ENCODE results near the gene EXD1. TPM values are rescaled to one million over a fixed set of nuclear protein-coding genes. Genes with fewer than 3 reads are reported as not detected.

Gene EXD1
- total and polyA plus RNA-seq, 2 experiments from 2014 or later: not detected

GRCh38 chr15:41169086-41169485 is 61.5 kb downstream of the EXD1 start:
- H3K9me3 ChIP-seq (ENCODE audit: low read depth): no peaks in the 10 kb centered on the region
- TF ChIP-seq, protein P1, sequence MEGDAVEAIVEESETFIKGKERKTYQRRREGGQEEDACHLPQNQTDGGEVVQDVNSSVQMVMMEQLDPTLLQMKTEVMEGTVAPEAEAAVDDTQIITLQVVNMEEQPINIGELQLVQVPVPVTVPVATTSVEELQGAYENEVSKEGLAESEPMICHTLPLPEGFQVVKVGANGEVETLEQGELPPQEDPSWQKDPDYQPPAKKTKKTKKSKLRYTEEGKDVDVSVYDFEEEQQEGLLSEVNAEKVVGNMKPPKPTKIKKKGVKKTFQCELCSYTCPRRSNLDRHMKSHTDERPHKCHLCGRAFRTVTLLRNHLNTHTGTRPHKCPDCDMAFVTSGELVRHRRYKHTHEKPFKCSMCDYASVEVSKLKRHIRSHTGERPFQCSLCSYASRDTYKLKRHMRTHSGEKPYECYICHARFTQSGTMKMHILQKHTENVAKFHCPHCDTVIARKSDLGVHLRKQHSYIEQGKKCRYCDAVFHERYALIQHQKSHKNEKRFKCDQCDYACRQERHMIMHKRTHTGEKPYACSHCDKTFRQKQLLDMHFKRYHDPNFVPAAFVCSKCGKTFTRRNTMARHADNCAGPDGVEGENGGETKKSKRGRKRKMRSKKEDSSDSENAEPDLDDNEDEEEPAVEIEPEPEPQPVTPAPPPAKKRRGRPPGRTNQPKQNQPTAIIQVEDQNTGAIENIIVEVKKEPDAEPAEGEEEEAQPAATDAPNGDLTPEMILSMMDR (IDR thresholded peaks at IDR 0.05; ENCODE audit: low read depth, low read length): no peak
- no peak for DNase-seq (ENCODE audit: low read depth in 1 of 2, low spot score in 1 of 2)

GRCh38 chr15:41161736-41162135 is 68.8 kb downstream of the EXD1 start:
- H3K4me1 ChIP-seq (ENCODE audit: low read depth): no peaks in the 10 kb centered on the region
- peak in 1 of 2 donors; percentile 6 for DNase-seq (ENCODE audit: low read depth in 1 of 2, low spot score in 1 of 2)
- no peaks in the 10 kb centered on the region for H3K27me3 ChIP-seq
- no peaks in the 10 kb centered on the region for H3K9me3 ChIP-seq (ENCODE audit: low read depth)
- H3K36me3 ChIP-seq: no peaks in the 10 kb centered on the region
- H3K27ac ChIP-seq: no peak overlapping the region
- TF ChIP-seq, protein P1 (IDR thresholded peaks at IDR 0.05; ENCODE audit: low read depth, low read length): no peak
- H3K4me3 ChIP-seq: no peak overlapping the region

More at GRCh38 chr15:41169086-41169485, 61.5 kb downstream of the EXD1 start:
- Histone ChIP-seq H3K27me3 (no peaks in the 10 kb centered on the region), H3K4me3 (no peak overlapping the region), H3K27ac (no peak overlapping the region), H3K4me1 (ENCODE audit: low read depth) (no peaks in the 10 kb centered on the region), H3K36me3 (no peaks in the 10 kb centered on the region)

DNA sequence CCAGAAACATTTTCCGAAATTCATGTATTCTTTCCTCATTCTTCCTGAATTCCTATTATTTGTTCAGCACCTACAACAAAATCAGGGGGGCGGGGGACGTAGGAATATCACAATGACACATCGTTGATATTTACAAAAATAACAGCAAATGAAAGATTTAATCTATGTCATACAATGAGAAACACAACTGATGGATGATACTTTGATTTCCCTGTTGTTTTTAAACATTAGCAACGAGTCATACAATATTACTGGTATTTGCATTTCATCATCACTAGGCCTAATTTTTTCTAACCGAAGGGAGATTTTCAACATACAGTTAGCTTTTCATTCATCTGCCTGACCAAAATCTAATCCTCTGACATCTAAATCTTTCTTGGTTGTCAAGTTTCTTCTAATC is 69.2 kb downstream of the EXD1 start:
- no peak overlapping the region for H3K27ac ChIP-seq
- H3K36me3 ChIP-seq: no peaks in the 10 kb centered on the region
- H3K4me3 ChIP-seq: no peak overlapping the region
- H3K4me1 ChIP-seq (ENCODE audit: low read depth): no peaks in the 10 kb centered on the region
- no peaks in the 10 kb centered on the region for H3K27me3 ChIP-seq
- no peaks in the 10 kb centered on the region for H3K9me3 ChIP-seq (ENCODE audit: low read depth)
- TF ChIP-seq, protein P1 (IDR thresholded peaks at IDR 0.05; ENCODE audit: low read depth, low read length): no peak
- peak in 1 of 2 donors; percentile 17 for DNase-seq (ENCODE audit: low read depth in 1 of 2, low spot score in 1 of 2)

GRCh38 chr15:41160639-41161315 is 69.8 kb downstream of the EXD1 start:
- Histone ChIP-seq H3K9me3 (ENCODE audit: low read depth) (no peaks in the 10 kb centered on the region), H3K27ac (no peak overlapping the region), H3K27me3 (no peaks in the 10 kb centered on the region), H3K4me1 (ENCODE audit: low read depth) (no peaks in the 10 kb centered on the region), H3K4me3 (no peak overlapping the region), H3K36me3 (no peaks in the 10 kb centered on the region)
- peak in 1 of 2 donors; percentile 21 for DNase-seq (ENCODE audit: low read depth in 1 of 2, low spot score in 1 of 2)
- TF ChIP-seq, protein P1 (IDR thresholded peaks at IDR 0.05; ENCODE audit: low read depth, low read length): no peak

GRCh38 chr15:41154412-41154811 is 76.1 kb downstream of the EXD1 start:
- Histone ChIP-seq H3K27me3 (no peaks in the 10 kb centered on the region), H3K36me3 (no peaks in the 10 kb centered on the region), H3K27ac (no peak overlapping the region), H3K4me1 (ENCODE audit: low read depth) (no peaks in the 10 kb centered on the region), H3K9me3 (ENCODE audit: low read depth) (no peaks in the 10 kb centered on the region), H3K4me3 (no peak overlapping the region)
- TF ChIP-seq, protein P1 (IDR thresholded peaks at IDR 0.05; ENCODE audit: low read depth, low read length): no peak
- DNase-seq (ENCODE audit: low read depth in 1 of 2, low spot score in 1 of 2): peak in 1 of 2 donors; percentile 15

Measured in cardiac muscle cell (in vitro differentiated cells and primary cell).